ENCODE results near the gene RNF181. TPM values are rescaled to one million over a fixed set of nuclear protein-coding genes. Genes with fewer than 3 reads are reported as not detected.
"Not testable (repeated sequence)": the region's sequence is repeated elsewhere in the genome, so short reads cannot be mapped to it uniquely, and the experiment has no call there.

RNF181 gene
- total RNA-seq, 2 experiments from 2014 or later: 91.0 to 104 TPM

DNA sequence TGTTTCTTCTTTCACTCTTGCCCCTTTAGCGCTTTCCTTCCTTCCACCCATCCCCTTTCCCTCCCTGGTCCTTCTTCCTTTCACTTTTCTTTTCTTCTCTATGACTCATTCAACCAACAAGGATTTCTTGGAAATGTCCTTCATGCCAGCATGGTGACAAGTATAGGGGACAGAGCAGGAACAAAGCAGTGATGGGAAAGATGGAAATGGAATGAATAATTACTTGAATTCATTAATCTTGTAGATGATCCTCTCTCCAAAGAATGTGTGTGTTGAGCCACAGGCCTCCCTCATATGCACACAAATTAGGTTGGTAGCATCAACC lies 9.8 kb upstream of the RNF181 start:
- no peak for ATAC-seq
- H3K36me3 Mint-ChIP-seq (ENCODE audit: low read depth): peaks cover 19% of the 10 kb centered on the region
- ChIA-PET POLR2A (interaction anchor here (0.9 to 3.8 kb wide), 2 partner anchors 9 to 25 kb away, joined by 4 to 28 read pairs; partner anchors contain the start of gene RNF181), CTCF (interaction anchor here (0.8 to 3.1 kb wide), 5 partner anchors 19 to 166 kb away, joined by 3 to 11 read pairs (median 4); no protein-coding TSS in a partner anchor)
- H3K4me1 Mint-ChIP-seq (ENCODE audit: low read depth): peaks cover 71% of the 10 kb centered on the region
- no peaks in the 10 kb centered on the region for H3K9me3 Mint-ChIP-seq (ENCODE audit: insufficient read depth)
- no peak for DNase-seq
- H3K4me3 Mint-ChIP-seq: peak overlapping the region; percentile 87
- no peaks in the 10 kb centered on the region for H3K27me3 Mint-ChIP-seq (ENCODE audit: low read depth)
- peak overlapping the region; percentile 91 for H3K27ac Mint-ChIP-seq

DNA sequence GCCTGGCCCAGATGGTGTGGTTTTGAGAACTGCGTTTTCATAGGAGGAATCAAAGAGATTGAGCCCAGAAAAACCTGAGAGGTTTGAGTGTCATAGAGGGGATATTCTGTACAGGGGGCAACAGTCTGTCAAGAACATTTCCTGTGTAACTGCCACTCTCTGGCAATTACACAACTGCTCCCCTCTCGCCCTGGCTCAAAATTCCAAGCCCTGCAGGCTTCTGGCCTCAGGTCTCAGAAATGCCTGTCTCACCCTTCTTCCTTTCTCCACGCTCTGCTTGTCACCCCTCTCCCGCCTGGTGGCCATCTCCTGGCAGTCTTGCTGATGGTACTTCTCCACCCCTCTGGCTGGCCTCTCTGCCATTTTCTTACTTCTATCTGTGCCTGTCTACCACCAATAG lies 7.3 kb upstream of the RNF181 start:
- Mint-ChIP-seq H3K27ac (peak overlapping the region; percentile 50), H3K4me1 (ENCODE audit: low read depth) (peaks cover 56% of the 10 kb centered on the region), H3K9me3 (ENCODE audit: insufficient read depth) (no peaks in the 10 kb centered on the region), H3K27me3 (ENCODE audit: low read depth) (no peaks in the 10 kb centered on the region), H3K36me3 (ENCODE audit: low read depth) (peaks cover 13% of the 10 kb centered on the region), H3K4me3 (no peak overlapping the region)
- DNase-seq (no peak), ATAC-seq (no peak)
- POLR2A ChIA-PET: interaction anchor here (1.0 to 1.9 kb wide), 2 partner anchors 10 to 11 kb away, joined by 6 read pairs; no protein-coding TSS in a partner anchor
- CTCF ChIA-PET: interaction anchor here (1.2 kb wide), 1 partner anchor 49 kb away, joined by 5 read pairs; no protein-coding TSS in a partner anchor

DNA sequence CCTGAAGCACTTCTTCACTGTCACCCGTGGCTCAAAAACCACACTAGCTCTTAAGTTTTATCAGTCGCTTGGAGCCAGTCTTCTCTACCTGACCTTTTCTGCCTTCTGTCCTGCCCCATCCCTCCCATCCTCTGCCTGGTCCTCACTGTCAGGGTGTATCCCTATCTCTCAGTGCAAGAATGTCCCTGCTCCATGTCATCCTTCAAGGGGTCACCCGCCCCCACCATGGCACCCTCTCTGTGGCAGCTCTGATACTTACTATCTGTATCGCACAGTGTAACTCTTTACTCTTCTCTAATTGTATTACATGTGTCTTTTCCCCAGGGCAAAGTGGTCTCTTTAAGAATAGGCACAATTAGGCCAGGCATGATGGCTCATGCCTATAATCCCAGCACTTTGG lies 6.9 kb upstream of the RNF181 start:
- no peak for DNase-seq
- H3K27ac Mint-ChIP-seq: peak overlapping the region; percentile 10
- H3K4me3 Mint-ChIP-seq: no peak overlapping the region
- H3K4me1 Mint-ChIP-seq (ENCODE audit: low read depth): peaks cover 52% of the 10 kb centered on the region
- H3K36me3 Mint-ChIP-seq (ENCODE audit: low read depth): peaks cover 13% of the 10 kb centered on the region
- no peaks in the 10 kb centered on the region for H3K9me3 Mint-ChIP-seq (ENCODE audit: insufficient read depth)
- CTCF ChIA-PET: no interaction called here
- no peak for ATAC-seq
- H3K27me3 Mint-ChIP-seq (ENCODE audit: low read depth): no peaks in the 10 kb centered on the region
- POLR2A ChIA-PET: interaction anchor here (1.9 kb wide), 1 partner anchor 11 kb away, joined by 6 read pairs; no protein-coding TSS in a partner anchor

DNA sequence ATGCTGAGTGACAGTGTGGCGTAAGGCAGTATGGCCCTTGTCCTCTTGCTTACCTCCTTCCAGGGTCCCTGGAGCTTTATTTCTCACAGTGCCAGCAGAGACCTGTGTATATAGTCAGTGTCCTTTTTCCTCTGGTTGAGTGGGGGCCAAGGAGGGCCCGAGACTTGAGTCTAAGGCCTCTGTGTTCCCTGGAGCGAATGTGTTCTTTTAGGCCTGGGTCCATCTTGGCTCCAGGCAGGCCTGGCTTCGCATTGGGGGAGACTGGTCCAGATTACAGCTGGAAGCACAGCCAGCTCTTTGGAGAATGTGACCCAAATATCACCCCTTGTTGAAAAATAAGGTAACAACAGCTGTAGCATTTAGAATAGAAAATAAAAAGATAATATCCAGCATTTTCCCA lies 6.4 kb upstream of the RNF181 start:
- no peak overlapping the region for H3K4me3 Mint-ChIP-seq

DNA sequence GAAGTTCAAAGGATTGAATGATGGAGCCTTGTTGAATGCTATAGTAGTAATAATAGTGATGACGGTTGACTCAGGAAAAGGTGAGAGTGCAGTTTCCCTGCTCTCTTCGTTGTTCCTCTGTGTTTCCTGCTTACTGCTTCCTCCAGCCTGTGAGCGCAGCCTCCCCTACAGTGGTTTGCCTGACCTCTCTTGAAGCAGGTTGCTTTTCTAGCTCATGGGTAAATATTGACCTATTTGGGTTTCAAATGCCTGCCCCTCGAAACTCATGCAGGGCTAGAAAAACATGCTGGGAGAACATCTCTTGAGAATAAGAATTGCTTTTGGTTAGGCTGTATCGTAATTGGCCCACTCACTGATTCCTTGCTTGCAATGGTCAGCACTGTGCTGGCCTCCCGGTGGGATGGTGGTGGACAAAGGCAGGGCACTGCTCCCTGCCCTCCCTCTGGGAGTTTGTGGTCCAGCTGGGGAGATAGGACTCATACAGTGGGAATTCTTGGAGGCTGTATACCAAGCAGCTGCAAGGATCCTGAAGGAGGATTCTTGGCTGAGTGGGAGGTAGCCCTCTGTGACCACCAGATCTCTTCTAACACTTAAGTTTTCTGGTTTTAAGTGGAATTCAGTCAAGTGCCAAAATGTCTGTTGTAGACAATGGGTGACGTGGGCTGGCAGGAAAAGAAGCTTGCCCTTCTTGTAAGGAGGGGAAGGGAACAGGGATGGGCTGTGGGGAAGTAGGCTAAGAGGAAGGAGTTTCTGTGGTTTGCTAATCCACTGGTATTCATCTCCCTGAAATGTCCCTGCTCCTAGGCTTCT lies 5.4 kb upstream of the RNF181 start:
- ATAC-seq (no peak), DNase-seq (no peak)
- Mint-ChIP-seq H3K27me3 (ENCODE audit: low read depth) (no peaks in the 10 kb centered on the region), H3K4me3 (no peak overlapping the region), H3K36me3 (ENCODE audit: low read depth) (peaks cover 16% of the 10 kb centered on the region), H3K9me3 (ENCODE audit: insufficient read depth) (no peaks in the 10 kb centered on the region), H3K27ac (peak overlapping the region; percentile 22), H3K4me1 (ENCODE audit: low read depth) (peaks cover 54% of the 10 kb centered on the region)
- POLR2A ChIA-PET: interaction anchor here (0.9 to 2.2 kb wide), 3 partner anchors 9 to 29 kb away, joined by 3 to 6 read pairs (median 5); partner anchors contain the start of gene GGCX
- CTCF ChIA-PET: no interaction called here

More for the DNA sequence above, 6.4 kb upstream of the RNF181 start:
- ChIA-PET POLR2A (interaction anchor here (2.2 kb wide), 1 partner anchor 10 kb away, joined by 6 read pairs; no protein-coding TSS in a partner anchor), CTCF (no interaction called here)
- no peak for ATAC-seq
- Mint-ChIP-seq H3K9me3 (ENCODE audit: insufficient read depth) (no peaks in the 10 kb centered on the region), H3K4me1 (ENCODE audit: low read depth) (peaks cover 51% of the 10 kb centered on the region), H3K36me3 (ENCODE audit: low read depth) (peaks cover 13% of the 10 kb centered on the region), H3K27ac (no peak overlapping the region), H3K27me3 (ENCODE audit: low read depth) (no peaks in the 10 kb centered on the region)
- DNase-seq: no peak

DNA sequence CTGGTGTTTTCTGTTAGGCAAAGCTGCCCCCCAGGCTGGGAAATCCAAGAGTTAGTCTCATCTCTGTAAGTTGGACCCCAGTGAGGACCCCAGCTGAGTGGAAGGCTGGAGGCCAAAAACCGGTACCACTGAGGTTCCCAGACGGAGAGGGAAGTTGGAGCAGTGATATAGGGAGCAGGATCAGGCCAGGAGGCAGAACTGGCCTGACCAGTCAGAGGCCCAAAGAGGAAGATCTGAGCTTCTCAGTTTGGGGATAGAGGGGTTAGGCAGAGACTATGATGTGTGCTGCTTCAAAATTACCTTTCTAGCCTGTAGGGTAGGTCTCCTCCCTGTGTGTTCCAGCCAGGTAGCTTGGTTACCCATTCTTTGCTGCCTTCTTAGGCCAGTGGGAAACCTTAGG lies 4.6 kb upstream of the RNF181 start:
- Mint-ChIP-seq H3K9me3 (ENCODE audit: insufficient read depth) (no peaks in the 10 kb centered on the region), H3K4me3 (no peak overlapping the region), H3K36me3 (ENCODE audit: low read depth) (peaks cover 23% of the 10 kb centered on the region), H3K27ac (no peak overlapping the region), H3K27me3 (ENCODE audit: low read depth) (no peaks in the 10 kb centered on the region), H3K4me1 (ENCODE audit: low read depth) (peaks cover 51% of the 10 kb centered on the region)
- ATAC-seq: no peak
- ChIA-PET POLR2A (interaction anchor here (0.9 to 2.2 kb wide), 3 partner anchors 8 to 30 kb away, joined by 3 to 6 read pairs (median 5); partner anchors contain the start of gene GGCX), CTCF (no interaction called here)
- DNase-seq: no peak

DNA sequence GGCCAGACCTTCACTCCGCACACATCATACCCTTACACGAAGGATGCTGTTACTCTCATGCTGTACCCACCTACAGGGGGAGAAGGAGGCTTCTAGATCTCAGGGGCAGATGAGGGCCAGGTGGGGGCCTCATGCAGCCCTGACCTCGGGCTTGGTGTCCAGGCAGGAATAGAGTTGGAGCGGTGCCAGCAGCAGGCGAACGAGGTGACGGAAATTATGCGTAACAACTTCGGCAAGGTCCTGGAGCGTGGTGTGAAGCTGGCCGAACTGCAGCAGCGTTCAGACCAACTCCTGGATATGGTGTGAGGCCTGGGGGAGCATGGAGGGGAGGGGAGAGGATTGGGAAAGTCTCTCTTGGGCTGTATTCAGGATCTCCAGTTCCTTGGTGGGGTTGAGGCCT lies 4.0 kb upstream of the RNF181 start:
- H3K4me3 Mint-ChIP-seq: no peak overlapping the region

DNA sequence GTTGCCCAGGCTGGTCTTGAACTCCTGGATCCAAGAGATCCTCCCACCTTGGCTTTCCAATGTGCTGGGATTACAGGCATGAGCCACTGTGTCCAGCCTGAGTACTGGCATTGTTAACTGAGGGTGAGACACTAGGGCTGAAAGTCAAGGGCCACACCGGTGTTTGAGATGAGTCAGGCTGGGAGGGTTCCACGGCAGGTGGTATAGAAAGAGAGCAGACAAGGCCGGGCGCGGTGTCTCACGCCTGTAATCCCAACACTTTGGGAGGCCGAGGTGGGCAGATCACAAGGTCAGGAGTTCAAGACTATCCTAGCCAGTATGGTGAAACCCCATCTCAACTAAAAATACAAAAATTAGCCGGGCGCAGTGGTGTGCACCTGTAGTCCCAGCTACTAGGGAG lies 3.2 kb upstream of the RNF181 start:
- H3K27ac Mint-ChIP-seq; H3K4me3 Mint-ChIP-seq; ATAC-seq; DNase-seq; H3K9me3 Mint-ChIP-seq (ENCODE audit: insufficient read depth); CTCF ChIA-PET; H3K27me3 Mint-ChIP-seq (ENCODE audit: low read depth): not testable (repeated sequence)
- peaks cover 31% of the 10 kb centered on the region for H3K36me3 Mint-ChIP-seq (ENCODE audit: low read depth)
- peaks cover 53% of the 10 kb centered on the region for H3K4me1 Mint-ChIP-seq (ENCODE audit: low read depth)
- POLR2A ChIA-PET: interaction anchor here (1.0 kb wide), 1 partner anchor 13 kb away, joined by 3 read pairs; no protein-coding TSS in a partner anchor

More for the DNA sequence above, 4.0 kb upstream of the RNF181 start:
- Mint-ChIP-seq H3K4me1 (ENCODE audit: low read depth) (peaks cover 49% of the 10 kb centered on the region), H3K27ac (no peak overlapping the region), H3K27me3 (ENCODE audit: low read depth) (no peaks in the 10 kb centered on the region), H3K36me3 (ENCODE audit: low read depth) (peaks cover 24% of the 10 kb centered on the region), H3K9me3 (ENCODE audit: insufficient read depth) (no peaks in the 10 kb centered on the region)
- ChIA-PET POLR2A (interaction anchor here (0.6 to 2.2 kb wide), 3 partner anchors 8 to 31 kb away, joined by 3 to 6 read pairs (median 5); partner anchors contain the start of gene GGCX), CTCF (no interaction called here)
- DNase-seq: no peak
- no peak for ATAC-seq

DNA sequence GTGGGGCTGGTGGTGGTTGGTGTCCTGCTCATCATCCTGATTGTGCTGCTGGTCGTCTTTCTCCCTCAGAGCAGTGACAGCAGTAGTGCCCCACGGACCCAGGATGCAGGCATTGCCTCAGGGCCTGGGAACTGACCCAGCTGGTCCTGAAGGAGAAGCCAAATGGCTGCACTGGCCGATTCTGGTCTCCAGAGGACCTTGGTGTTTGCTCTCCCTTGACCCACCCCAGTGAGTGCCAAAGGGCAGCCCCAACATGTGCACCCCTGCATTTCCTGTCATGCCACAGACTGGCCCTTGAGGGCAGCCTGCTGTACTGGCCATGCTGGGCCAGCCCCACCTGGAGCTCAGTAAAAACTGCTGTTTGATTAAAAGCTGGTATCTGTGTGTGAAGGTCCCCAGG lies 2.5 kb upstream of the RNF181 start:
- ATAC-seq (no peak), DNase-seq (no peak)
- no peak overlapping the region for H3K4me3 Mint-ChIP-seq
- peaks cover 51% of the 10 kb centered on the region for H3K4me1 Mint-ChIP-seq (ENCODE audit: low read depth)
- H3K9me3 Mint-ChIP-seq (ENCODE audit: insufficient read depth): no peaks in the 10 kb centered on the region
- peaks cover 34% of the 10 kb centered on the region for H3K36me3 Mint-ChIP-seq (ENCODE audit: low read depth)
- ChIA-PET CTCF (no interaction called here), POLR2A (interaction anchor here (1.0 to 4.6 kb wide), 2 partner anchors 9 to 12 kb away, joined by 3 to 28 read pairs; partner anchors contain the start of gene VAMP5)
- no peak overlapping the region for H3K27ac Mint-ChIP-seq
- H3K27me3 Mint-ChIP-seq (ENCODE audit: low read depth): no peaks in the 10 kb centered on the region

DNA sequence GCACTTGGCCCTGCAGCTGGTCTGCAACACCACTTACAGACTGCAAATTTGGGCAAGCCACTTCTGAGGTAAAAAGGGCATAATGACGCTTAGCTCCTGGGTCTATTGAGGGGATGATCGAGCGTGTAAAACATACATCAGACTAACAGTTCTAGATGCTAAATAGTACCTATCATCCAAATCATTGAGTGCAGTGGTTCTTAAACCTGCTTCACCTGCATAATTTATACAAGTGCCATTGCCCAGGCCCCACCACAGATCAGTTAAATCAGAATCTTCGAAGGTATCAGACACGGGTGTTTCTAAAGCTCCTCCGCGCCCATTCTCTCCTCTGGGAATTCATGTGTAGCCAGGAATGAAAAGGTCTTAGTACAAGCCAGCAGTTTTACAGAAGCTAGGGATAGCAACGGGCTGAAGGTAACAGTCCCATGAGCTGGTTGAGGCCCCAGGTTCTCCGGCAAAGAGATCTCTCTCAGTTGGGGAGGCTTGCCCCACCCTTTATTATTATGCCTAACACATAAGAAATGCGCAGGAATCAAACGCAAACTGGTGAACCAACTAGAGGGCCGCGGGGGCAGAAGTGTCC lies 737 bp upstream of the RNF181 start:
- Mint-ChIP-seq H3K9me3 (ENCODE audit: insufficient read depth) (no peaks in the 10 kb centered on the region), H3K27ac (peak overlapping the region; percentile 97), H3K4me3 (peak overlapping the region; percentile 100), H3K4me1 (ENCODE audit: low read depth) (peaks cover 42% of the 10 kb centered on the region), H3K36me3 (ENCODE audit: low read depth) (peaks cover 38% of the 10 kb centered on the region), H3K27me3 (ENCODE audit: low read depth) (no peaks in the 10 kb centered on the region)
- ChIA-PET POLR2A (interaction anchor here (0.5 to 4.6 kb wide), 13 partner anchors 8 to 557 kb away, joined by 3 to 28 read pairs (median 6); partner anchors contain the start of genes C2orf68, ELMOD3, GGCX and TGOLN2), CTCF (interaction anchor here (0.9 to 2.7 kb wide), 6 partner anchors 10 to 173 kb away, joined by 3 to 12 read pairs (median 6); partner anchors contain the start of gene VAMP5)
- DNase-seq (no peak), ATAC-seq (no peak)

DNA sequence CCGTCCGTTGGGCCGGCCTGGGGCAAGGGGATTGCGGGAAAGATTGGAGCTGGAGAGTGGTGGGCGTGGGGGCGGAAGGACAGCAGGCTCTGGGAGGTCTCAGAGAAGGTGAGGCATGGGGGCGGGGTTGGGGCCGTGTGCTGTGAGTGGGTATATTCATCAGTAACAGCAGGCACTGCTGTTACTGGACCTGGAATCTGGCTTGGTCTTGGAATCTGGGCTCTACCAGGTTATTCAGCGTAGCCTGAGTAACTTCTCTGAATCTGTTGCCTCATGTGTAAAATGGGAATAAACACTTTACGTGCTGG lies 435 bp downstream of the RNF181 start:
- ATAC-seq (peak; percentile 9), DNase-seq (no peak)
- H3K27me3 Mint-ChIP-seq (ENCODE audit: low read depth): no peaks in the 10 kb centered on the region
- CTCF ChIA-PET: interaction anchor here (1.1 to 2.7 kb wide), 4 partner anchors 41 to 175 kb away, joined by 5 to 12 read pairs (median 8); no protein-coding TSS in a partner anchor
- H3K4me1 Mint-ChIP-seq (ENCODE audit: low read depth): peaks cover 37% of the 10 kb centered on the region
- H3K4me3 Mint-ChIP-seq: peak overlapping the region; percentile 100
- H3K27ac Mint-ChIP-seq: peak overlapping the region; percentile 97
- H3K36me3 Mint-ChIP-seq (ENCODE audit: low read depth): peaks cover 36% of the 10 kb centered on the region
- no peaks in the 10 kb centered on the region for H3K9me3 Mint-ChIP-seq (ENCODE audit: insufficient read depth)
- POLR2A ChIA-PET: interaction anchor here (0.6 to 4.6 kb wide), 11 partner anchors 9 to 350 kb away, joined by 3 to 28 read pairs (median 8); partner anchors contain the start of genes C2orf68, GGCX, MAT2A and USP39

Measured in activated CD8-positive, alpha-beta T cell treated with anti-CD3 and anti-CD28 coated beads, Interleukin-2, amount 10 ng/mL, durations not matched to agents 7 days and 5 days (primary cell).